ENCODE measurements around the gene NFKBIB. TPM values are rescaled to one million over a fixed set of nuclear protein-coding genes. Genes with fewer than 3 reads are reported as not detected.
"Not testable (repeated sequence)": the region's sequence is repeated elsewhere in the genome, so short reads cannot be mapped to it uniquely, and the experiment has no call there.

Gene NFKBIB
- total RNA-seq, 1 donor from 2014 or later, result 102 TPM

DNA sequence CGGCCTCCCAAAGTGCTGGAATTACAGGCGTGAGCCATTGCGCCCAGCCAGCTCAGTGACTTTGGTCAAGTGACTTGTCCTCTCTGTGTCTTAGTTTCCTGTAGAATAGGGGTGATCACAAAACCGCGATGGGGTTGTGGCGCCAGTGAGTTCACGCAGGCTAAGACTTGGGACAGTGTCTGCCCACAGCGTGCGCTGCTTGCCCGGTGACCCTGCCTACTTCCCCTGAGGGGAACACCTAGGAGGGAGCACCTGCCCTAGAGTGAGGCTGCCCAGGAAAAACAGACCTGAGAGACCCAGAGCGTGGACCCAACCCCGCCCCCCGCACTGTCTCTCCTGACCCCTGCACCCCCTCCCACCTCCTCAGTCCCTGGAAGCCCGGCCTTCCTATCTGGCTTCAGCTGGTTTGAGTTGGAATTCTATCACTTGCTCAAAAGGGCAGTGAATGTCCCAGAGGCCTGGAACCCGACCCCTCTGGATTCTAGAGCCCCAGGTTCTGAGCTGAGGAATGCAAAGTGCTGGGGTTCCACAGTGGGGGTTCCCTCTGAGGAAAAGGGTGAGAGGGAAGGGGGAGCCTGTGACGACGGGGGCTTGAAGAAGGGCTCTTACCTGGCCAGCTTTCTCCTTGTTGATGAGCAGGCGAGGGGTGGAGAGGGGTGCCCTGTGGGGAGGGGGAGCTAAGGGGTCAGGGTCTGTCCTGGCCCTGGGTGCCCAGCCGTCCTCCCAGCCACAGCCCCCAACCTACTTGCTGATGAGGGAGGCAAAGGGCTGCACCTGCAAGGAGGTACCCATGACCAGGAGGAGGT, 19.5 kb upstream of the NFKBIB start:
- Mint-ChIP-seq H3K4me3 (no peak overlapping the region), H3K27ac (no peak overlapping the region), H3K36me3 (ENCODE audit: low read depth) (peaks cover 10% of the 10 kb centered on the region), H3K4me1 (ENCODE audit: low read depth) (peaks cover 33% of the 10 kb centered on the region), H3K27me3 (ENCODE audit: insufficient read depth) (no peaks in the 10 kb centered on the region), H3K9me3 (no peaks in the 10 kb centered on the region)
- intact Hi-C loops (cut with micrococcal nuclease), result no loop called here
- DNase-seq (ENCODE audit: low spot score), result no peak

DNA sequence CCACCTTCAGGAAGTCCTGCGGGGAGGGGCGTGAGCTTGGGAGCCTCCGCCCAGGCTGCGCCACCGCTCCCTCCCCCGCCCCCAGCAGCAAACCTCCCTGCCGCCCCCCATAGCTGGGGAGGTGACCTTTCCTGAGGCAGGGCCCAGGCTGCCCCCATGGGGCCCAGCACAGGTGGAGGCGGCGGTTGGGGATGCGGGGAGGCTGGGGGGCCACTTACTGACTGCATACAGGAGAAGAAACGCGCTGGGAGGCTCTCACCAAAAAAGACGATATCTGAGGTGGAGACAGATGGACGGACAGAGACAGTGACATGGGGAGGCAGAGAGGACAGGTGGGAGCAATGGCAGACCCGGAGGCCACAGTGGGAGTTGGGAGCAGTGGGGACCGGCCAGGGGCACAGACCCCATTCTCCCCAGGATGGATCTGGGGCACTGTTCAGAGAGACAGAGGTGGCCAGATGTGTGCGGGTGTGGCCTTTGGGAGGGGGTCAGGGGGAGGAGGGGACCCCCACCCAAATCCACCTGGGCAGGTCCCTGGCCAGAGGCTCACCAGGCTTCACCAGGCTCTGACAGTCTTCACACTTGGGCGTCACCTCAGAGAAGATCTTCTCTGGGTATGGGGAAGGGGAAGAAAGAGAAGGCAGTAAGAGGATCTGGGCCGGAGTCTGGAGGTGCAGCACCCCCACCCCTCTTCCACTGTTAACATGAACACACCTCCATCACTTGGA, 18.7 kb upstream of the NFKBIB start:
- H3K9me3 Mint-ChIP-seq, result no peaks in the 10 kb centered on the region
- H3K4me3 Mint-ChIP-seq, result no peak overlapping the region
- intact Hi-C loops (cut with micrococcal nuclease), result no loop called here
- no peak for DNase-seq (ENCODE audit: low spot score)
- H3K4me1 Mint-ChIP-seq (ENCODE audit: low read depth), result peaks cover 31% of the 10 kb centered on the region
- H3K27me3 Mint-ChIP-seq (ENCODE audit: insufficient read depth), result no peaks in the 10 kb centered on the region
- H3K36me3 Mint-ChIP-seq (ENCODE audit: low read depth), result peaks cover 10% of the 10 kb centered on the region
- no peak overlapping the region for H3K27ac Mint-ChIP-seq

DNA sequence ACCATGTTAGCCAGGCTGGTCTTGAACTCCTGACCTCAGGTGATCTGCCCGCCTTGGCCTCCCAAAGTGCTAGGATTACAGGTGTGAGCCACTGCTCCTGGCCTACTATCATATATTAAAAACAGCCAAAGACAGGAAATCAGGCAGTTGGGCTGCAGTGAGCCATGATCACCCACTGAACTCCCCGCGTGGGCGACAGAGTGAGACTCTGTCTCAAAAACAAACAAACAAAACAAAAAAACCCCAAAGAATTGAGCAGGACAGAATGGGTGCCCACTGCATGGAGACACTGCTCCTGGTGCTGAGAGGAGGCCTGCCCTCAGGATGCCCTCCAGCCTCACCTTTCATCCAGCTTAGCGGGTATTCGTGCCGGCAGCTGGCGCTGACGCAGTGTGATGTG, 16.5 kb upstream of the NFKBIB start:
- no peaks in the 10 kb centered on the region for H3K9me3 Mint-ChIP-seq
- H3K4me3 Mint-ChIP-seq, result no peak overlapping the region

DNA sequence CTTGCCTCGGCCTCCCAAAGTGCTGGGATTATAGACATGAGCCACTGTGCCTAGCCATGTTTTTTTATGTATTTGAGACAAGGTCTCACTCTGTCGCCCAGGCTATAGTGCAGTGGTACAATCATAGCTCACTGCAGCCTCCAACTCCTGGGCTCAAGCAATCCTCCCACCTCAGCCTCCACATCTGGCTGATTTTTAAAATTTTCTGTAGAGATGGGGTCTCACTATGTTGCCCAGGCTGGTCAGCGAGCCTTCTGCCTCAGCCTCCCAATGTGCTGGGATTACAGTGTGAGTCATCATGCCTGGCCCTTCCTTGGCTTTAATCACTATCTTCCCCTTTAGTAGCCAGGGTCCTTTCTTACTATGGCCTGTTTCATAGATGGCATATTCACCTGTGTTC, 15.1 kb upstream of the NFKBIB start:
- H3K27ac Mint-ChIP-seq; intact Hi-C loops (cut with micrococcal nuclease): not testable (repeated sequence)

More for the DNA sequence above, 16.5 kb upstream of the NFKBIB start:
- intact Hi-C loops (cut with micrococcal nuclease), result no loop called here
- H3K36me3 Mint-ChIP-seq (ENCODE audit: low read depth), result peaks cover 10% of the 10 kb centered on the region
- no peak overlapping the region for H3K27ac Mint-ChIP-seq
- peaks cover 12% of the 10 kb centered on the region for H3K4me1 Mint-ChIP-seq (ENCODE audit: low read depth)
- no peak for DNase-seq (ENCODE audit: low spot score)
- H3K27me3 Mint-ChIP-seq (ENCODE audit: insufficient read depth), result no peaks in the 10 kb centered on the region

DNA sequence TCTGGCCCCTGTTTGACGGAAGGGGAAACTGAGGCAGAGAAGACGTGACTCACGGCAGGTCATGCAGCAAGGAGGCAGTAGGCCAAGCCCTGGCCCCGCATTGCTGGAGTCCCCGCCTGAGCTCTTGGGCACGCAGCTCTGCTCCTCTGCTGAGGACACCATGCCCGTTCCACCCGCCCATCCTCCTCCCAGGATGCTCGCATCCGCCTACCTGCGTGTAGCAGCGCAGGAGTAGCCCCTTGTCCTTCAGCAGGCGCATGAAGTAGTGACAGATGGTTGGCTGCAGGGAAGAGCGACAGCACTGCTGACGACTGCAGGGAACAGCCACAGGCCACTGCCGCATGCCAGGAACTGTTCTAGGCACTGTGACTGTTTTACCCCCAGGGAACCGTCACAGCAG, 10.9 kb upstream of the NFKBIB start:
- Mint-ChIP-seq H3K27ac (no peak overlapping the region), H3K4me1 (ENCODE audit: low read depth) (no peaks in the 10 kb centered on the region), H3K9me3 (no peaks in the 10 kb centered on the region), H3K27me3 (ENCODE audit: insufficient read depth) (no peaks in the 10 kb centered on the region), H3K36me3 (ENCODE audit: low read depth) (peaks cover 5% of the 10 kb centered on the region), H3K4me3 (no peak overlapping the region)
- no peak for DNase-seq (ENCODE audit: low spot score)
- intact Hi-C loops (cut with micrococcal nuclease), result no loop called here

More for the DNA sequence above, 15.1 kb upstream of the NFKBIB start:
- H3K9me3 Mint-ChIP-seq; DNase-seq (ENCODE audit: low spot score); H3K4me1 Mint-ChIP-seq (ENCODE audit: low read depth); H3K4me3 Mint-ChIP-seq; H3K27me3 Mint-ChIP-seq (ENCODE audit: insufficient read depth): not testable (repeated sequence)
- peaks cover 12% of the 10 kb centered on the region for H3K36me3 Mint-ChIP-seq (ENCODE audit: low read depth)

DNA sequence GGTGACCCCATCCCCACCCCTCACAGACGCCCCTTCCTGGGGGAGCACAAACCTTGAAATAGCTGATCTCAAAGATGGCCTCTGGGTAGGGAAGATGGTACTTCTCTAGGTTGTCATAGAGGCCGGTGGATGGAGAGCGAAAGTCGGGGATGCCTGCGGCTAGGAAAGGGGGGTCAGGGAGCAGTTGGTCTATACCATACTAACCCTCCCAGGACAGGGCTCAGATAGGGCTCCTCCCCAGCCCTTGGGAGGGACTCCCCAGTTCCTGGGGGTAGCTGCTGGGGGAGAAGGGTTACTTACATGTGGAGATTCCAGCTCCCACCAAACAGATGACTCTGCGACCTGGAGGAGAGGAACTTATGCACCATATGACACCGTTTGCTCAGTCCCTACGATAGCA, 10.0 kb upstream of the NFKBIB start:
- Mint-ChIP-seq H3K27me3 (ENCODE audit: insufficient read depth) (no peaks in the 10 kb centered on the region), H3K4me1 (ENCODE audit: low read depth) (no peaks in the 10 kb centered on the region), H3K9me3 (no peaks in the 10 kb centered on the region), H3K27ac (no peak overlapping the region), H3K36me3 (ENCODE audit: low read depth) (peaks cover 8% of the 10 kb centered on the region), H3K4me3 (no peak overlapping the region)
- intact Hi-C loops (cut with micrococcal nuclease), result no loop called here
- DNase-seq (ENCODE audit: low spot score), result no peak

DNA sequence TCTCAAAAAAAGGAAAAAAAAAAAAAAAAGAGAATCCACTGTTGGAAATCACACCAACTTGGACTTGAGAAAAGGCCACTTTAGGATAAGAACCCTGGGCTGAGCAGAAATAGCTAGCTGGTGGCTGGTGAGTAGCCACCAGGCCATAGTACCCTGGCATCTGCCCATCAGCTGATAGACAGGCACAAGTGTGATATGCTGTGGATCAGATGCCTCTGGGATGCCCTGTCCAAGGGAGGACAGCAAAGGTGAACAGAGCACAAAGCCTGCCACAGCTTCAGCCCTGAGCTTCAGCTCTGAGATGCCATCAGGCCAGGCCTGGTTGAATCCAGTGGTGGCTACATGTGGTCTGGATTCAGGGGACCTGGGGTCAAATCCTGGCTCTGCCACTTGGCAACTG, 9.1 kb upstream of the NFKBIB start:
- DNase-seq (ENCODE audit: low spot score), result no peak
- no peak overlapping the region for H3K4me3 Mint-ChIP-seq
- peaks cover 8% of the 10 kb centered on the region for H3K36me3 Mint-ChIP-seq (ENCODE audit: low read depth)
- H3K9me3 Mint-ChIP-seq, result no peaks in the 10 kb centered on the region
- no peaks in the 10 kb centered on the region for H3K4me1 Mint-ChIP-seq (ENCODE audit: low read depth)
- H3K27me3 Mint-ChIP-seq (ENCODE audit: insufficient read depth), result no peaks in the 10 kb centered on the region
- intact Hi-C loops (cut with micrococcal nuclease), result no loop called here
- no peak overlapping the region for H3K27ac Mint-ChIP-seq

DNA sequence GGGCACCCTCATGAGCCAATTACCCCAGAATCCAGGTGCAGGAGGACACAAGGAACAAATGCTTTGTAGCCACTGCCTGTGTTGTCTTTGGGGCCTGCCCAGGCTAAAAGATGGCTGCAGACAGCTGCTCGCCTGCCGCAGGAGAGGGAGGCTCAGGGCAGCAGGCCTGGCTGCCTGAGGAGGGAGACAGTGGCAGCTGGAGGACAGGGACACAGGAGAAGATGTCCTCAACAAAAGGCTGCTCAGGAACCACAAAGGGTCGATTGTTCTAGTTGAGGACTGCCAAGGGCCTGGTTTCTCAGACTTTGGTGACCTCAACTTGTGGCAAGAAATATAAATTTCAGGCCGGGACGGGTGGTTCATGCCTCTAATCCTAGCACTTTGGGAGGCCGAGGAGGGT, 8.0 kb upstream of the NFKBIB start:
- Mint-ChIP-seq H3K9me3 (no peaks in the 10 kb centered on the region), H3K27me3 (ENCODE audit: insufficient read depth) (no peaks in the 10 kb centered on the region), H3K4me3 (no peak overlapping the region), H3K36me3 (ENCODE audit: low read depth) (peaks cover 8% of the 10 kb centered on the region), H3K4me1 (ENCODE audit: low read depth) (no peaks in the 10 kb centered on the region), H3K27ac (no peak overlapping the region)
- DNase-seq (ENCODE audit: low spot score), result no peak
- intact Hi-C loops (cut with micrococcal nuclease), result no loop called here

DNA sequence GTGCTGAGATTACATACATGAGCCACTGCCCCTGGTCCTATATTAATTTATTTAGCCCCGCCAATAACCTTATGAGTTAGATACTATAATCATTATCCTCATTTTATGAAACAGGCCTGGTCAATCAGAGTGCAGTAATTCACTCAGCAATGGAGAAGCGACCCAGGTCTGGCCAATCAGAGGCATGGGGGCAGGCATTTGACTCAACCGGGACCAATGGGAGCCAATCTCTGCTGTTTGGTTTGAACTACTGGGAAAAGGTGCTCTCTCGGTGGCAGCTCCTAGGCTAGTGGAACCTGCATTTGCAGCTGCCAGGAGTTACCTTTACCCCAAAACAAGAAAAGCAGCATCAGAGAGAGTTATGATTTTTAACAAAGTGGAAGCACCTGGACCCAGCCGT, 6.9 kb upstream of the NFKBIB start:
- H3K9me3 Mint-ChIP-seq, result no peaks in the 10 kb centered on the region
- no peak overlapping the region for H3K4me3 Mint-ChIP-seq
- peaks cover 8% of the 10 kb centered on the region for H3K36me3 Mint-ChIP-seq (ENCODE audit: low read depth)
- intact Hi-C loops (cut with micrococcal nuclease), result no loop called here
- no peak overlapping the region for H3K27ac Mint-ChIP-seq
- no peaks in the 10 kb centered on the region for H3K27me3 Mint-ChIP-seq (ENCODE audit: insufficient read depth)
- H3K4me1 Mint-ChIP-seq (ENCODE audit: low read depth), result peaks cover 8% of the 10 kb centered on the region
- no peak for DNase-seq (ENCODE audit: low spot score)

DNA sequence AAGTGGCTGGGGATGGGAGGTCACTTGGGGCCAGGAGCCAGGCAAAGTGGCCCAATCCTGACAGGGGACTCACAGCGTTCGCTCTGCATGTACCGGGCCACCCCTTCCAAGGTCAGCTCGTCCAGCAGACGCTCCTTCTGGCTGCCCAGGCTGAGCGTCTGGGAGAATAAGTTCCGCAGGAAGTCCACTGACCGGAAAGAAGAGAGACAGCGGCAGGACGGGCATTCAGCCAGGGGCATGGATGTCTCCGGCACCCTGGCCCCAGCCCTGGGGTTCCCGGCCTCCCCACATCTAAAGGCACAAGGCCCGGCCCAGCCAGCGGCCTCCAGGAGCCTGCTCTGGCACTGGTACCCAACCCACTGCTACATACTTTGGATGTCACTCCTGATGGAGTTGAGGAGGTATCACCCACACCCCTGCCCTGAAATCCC, 6.4 kb upstream of the NFKBIB start:
- Mint-ChIP-seq H3K27me3 (ENCODE audit: insufficient read depth) (no peaks in the 10 kb centered on the region), H3K4me3 (no peak overlapping the region), H3K36me3 (ENCODE audit: low read depth) (peaks cover 8% of the 10 kb centered on the region), H3K27ac (no peak overlapping the region), H3K9me3 (no peaks in the 10 kb centered on the region), H3K4me1 (ENCODE audit: low read depth) (peaks cover 13% of the 10 kb centered on the region)
- intact Hi-C loops (cut with micrococcal nuclease), result no loop called here
- DNase-seq (ENCODE audit: low spot score), result no peak

DNA sequence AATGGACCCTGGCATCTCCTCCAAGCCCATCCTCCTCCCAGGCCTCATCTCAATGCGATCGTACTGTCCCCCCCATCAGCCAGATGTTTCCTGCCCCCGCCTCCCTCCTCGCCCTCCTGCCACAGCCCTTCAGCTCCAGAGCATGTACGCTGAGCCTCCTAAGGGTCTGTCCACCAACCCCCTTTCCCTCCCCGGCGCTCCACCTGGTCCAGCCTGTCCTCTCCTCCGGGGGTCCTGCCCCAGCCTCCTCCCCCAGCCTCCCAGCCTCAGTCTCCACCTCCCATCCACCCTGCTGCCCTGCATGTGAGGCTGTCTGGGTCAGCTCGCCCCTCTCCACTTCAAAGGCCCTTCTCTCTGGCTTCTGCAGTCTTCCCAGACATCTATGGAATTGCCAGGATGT, 4.8 kb upstream of the NFKBIB start:
- no peaks in the 10 kb centered on the region for H3K27me3 Mint-ChIP-seq (ENCODE audit: insufficient read depth)
- H3K36me3 Mint-ChIP-seq (ENCODE audit: low read depth), result peaks cover 8% of the 10 kb centered on the region
- intact Hi-C loops (cut with micrococcal nuclease), result no loop called here
- H3K27ac Mint-ChIP-seq, result no peak overlapping the region
- H3K4me3 Mint-ChIP-seq, result no peak overlapping the region
- H3K4me1 Mint-ChIP-seq (ENCODE audit: low read depth), result peaks cover 21% of the 10 kb centered on the region
- no peak for DNase-seq (ENCODE audit: low spot score)
- no peaks in the 10 kb centered on the region for H3K9me3 Mint-ChIP-seq

DNA sequence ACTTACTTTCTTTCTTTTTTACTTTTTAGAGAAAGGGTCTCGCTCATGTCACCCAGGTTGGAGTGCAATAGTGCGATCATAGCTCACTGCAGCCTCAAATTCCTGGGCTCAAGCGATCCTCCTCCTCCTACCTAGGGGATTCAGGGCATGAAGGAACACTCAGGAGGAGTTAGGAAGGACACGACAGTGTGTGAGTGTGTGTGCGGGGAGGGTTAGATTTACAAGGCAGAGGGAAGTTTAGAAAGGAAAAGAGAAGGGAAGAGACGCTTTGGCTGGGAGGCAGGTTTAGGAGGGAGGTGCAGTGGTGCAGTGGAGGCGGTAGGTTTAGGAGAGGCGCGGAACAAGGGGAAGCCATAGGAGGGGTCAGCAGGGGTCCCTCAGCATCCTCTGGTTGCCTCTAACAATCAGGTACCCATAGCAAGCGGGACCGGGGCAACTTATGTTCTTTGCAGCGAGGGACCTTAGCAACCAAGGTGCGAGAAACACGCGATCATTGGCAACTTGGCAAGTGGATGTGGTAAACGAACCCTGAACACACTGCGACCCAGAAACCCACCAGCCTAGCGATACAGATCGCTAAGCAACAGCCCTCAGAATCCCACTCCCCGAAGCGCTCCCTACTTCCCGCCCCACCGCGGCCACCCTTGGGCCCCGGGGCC, 852 bp upstream of the NFKBIB start:
- Mint-ChIP-seq H3K4me3 (peak overlapping the region; percentile 93), H3K36me3 (ENCODE audit: low read depth) (peaks cover 10% of the 10 kb centered on the region), H3K9me3 (no peaks in the 10 kb centered on the region), H3K4me1 (ENCODE audit: low read depth) (peaks cover 36% of the 10 kb centered on the region), H3K27ac (peak overlapping the region; percentile 94), H3K27me3 (ENCODE audit: insufficient read depth) (no peaks in the 10 kb centered on the region)
- DNase-seq (ENCODE audit: low spot score), result no peak
- intact Hi-C loops (cut with micrococcal nuclease), result loop anchor here (1.0 kb wide), 8 partner anchors 21 to 564 kb away; partner anchors contain the start of genes ACTN4, CATSPERG, ECH1 and EIF3K

DNA sequence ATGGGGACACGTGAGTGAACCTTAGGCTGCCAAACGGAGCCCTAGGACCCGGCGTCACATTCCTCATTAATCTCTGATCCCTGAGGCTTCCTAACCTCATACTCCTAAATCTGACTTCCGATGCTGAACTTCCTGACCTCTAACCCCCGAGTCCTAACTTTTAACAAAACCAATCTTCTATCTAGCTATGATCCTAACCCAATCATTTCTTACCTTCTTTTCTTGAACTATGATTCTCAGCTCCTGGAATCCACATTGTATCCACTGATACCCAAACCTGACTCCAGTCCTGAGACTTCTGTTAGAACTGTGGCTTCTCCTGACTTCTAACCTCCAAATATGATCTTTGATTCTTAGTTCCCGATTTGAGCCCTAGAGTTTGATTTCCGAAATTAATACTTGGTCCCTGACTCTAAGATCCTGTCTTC, 447 bp downstream of the NFKBIB start:
- H3K27ac Mint-ChIP-seq, result peak overlapping the region; percentile 87
- DNase-seq (ENCODE audit: low spot score), result no peak
- H3K4me1 Mint-ChIP-seq (ENCODE audit: low read depth), result peaks cover 42% of the 10 kb centered on the region
- intact Hi-C loops (cut with micrococcal nuclease), result no loop called here
- H3K27me3 Mint-ChIP-seq (ENCODE audit: insufficient read depth), result no peaks in the 10 kb centered on the region
- H3K4me3 Mint-ChIP-seq, result peak overlapping the region; percentile 93
- H3K9me3 Mint-ChIP-seq, result no peaks in the 10 kb centered on the region
- H3K36me3 Mint-ChIP-seq (ENCODE audit: low read depth), result peaks cover 17% of the 10 kb centered on the region
